Upper lobe of left lung (tissue), 4 donors: ENCODE data around the gene MEGF6.

ENCODE experiments used
- CTCF ChIP-seq, 6 experiments: fragments of 450-650 bp in 4 of 6; fragments of 200-600 bp in 2 of 6; sonication (generic) in 2 of 6; IDR thresholded peaks; one replicate each; pipeline ENCODE4 v1.5.1; 2016 to 2019; ENCODE audit warnings: antibody characterized with exemption in 6 of 6
- EP300 ChIP-seq, 4 donors: sonication (generic); formaldehyde crosslinking; IDR thresholded peaks; one replicate each; pipeline ENCODE4 v1.5.1; 2017; ENCODE audit warnings: antibody characterized with exemption in 4 of 4, control low read depth in 2 of 4
- POLR2A ChIP-seq, 4 donors: fragments of 450-650 bp; IDR thresholded peaks; one replicate each; pipeline ENCODE4 v1.5.1; 2016 to 2017; ENCODE audit warnings: antibody characterized with exemption in 4 of 4, mild to moderate bottlenecking in 2 of 4
- POLR2AphosphoS5 ChIP-seq, 2 donors: sonication (generic); formaldehyde crosslinking; IDR thresholded peaks; one replicate each; pipeline ENCODE4 v1.5.1; 2017; ENCODE audit warnings: antibody characterized with exemption in 2 of 2

- no peak for TF ChIP-seq CTCF (IDR thresholded peaks at IDR 0.05)
- no peak for TF ChIP-seq POLR2A (IDR thresholded peaks at IDR 0.05)
- no peak for TF ChIP-seq EP300 (IDR thresholded peaks at IDR 0.05)
- no peak for TF ChIP-seq POLR2AphosphoS5 (IDR thresholded peaks at IDR 0.05)
These were observed 18.9 kb upstream of the MEGF6 start for GRCh38 chr1:3630161-3630611.
